HepG2 (cell line): ENCODE data around the gene ANKRD53. TPM values are rescaled to one million over a fixed set of nuclear protein-coding genes. Genes with fewer than 3 reads are reported as not detected.
A peak's percentile ranks its signal among the peaks of the same experiment; 100 is the strongest.

Experiments used
- ASH2L ChIP-seq: fragments of 300-600, 200-600 bp; sonication (generic); IDR thresholded peaks from 2 replicates; pipeline ENCODE4 v1.7.0; 2017; ENCODE audit warnings: low read depth, mild to moderate bottlenecking, moderate library complexity, mixed read lengths, low read length; ENCODE audit not compliant: insufficient read length
- DNMT3B ChIP-seq: conservative IDR thresholded peaks from 2 replicates; pipeline ENCODE4 v1.6.1; 2016; ENCODE audit warnings: missing biosample characterization, control low read depth
- MEIS2 ChIP-seq: sonication (generic); formaldehyde crosslinking; IDR thresholded peaks from 2 replicates; pipeline ENCODE4 v1.9.0; 2021; ENCODE audit warnings: mild to moderate bottlenecking, missing genetic modification reagents
- MYC ChIP-seq: sonication (generic); formaldehyde crosslinking; IDR thresholded peaks from 2 replicates; pipeline ENCODE4 v1.9.0; 2021; ENCODE audit warnings: missing genetic modification reagents, borderline replicate concordance
- NONO ChIP-seq, 2 experiments: fragments of 450-650 bp in 1 of 2; sonication (generic) in 1 of 2; formaldehyde crosslinking in 1 of 2; IDR thresholded peaks in 1 of 2; conservative IDR thresholded peaks in 1 of 2; 2 replicates each; pipeline versions ENCODE4 v1.6.1 to v1.8.0; 2017 to 2022; ENCODE audit warnings: mild to moderate bottlenecking in 1 of 2, missing genetic modification reagents in 1 of 2, moderate library complexity in 1 of 2
- REXO4 ChIP-seq: sonication (generic); formaldehyde crosslinking; IDR thresholded peaks from 2 replicates; pipeline ENCODE4 v1.8.0; 2022; ENCODE audit warnings: missing genetic modification reagents, mild to moderate bottlenecking, borderline replicate concordance
- SSRP1 ChIP-seq: IDR thresholded peaks from 2 replicates; pipeline ENCODE4 v1.6.1; 2016; ENCODE audit warnings: control low read depth
- ZFYVE20 ChIP-seq: sonication (generic); formaldehyde crosslinking; IDR thresholded peaks from 2 replicates; pipeline ENCODE4 v1.8.0; 2023; ENCODE audit warnings: low read depth, mild to moderate bottlenecking, moderate library complexity, missing genetic modification reagents, borderline replicate concordance
- ZZZ3 ChIP-seq: sonication (generic); formaldehyde crosslinking; IDR thresholded peaks from 2 replicates; pipeline ENCODE4 v1.4.0; 2020; ENCODE audit warnings: missing genetic modification reagents, mild to moderate bottlenecking, borderline replicate concordance
- polyA plus RNA-seq, 8 experiments: library from polyadenylated mRNA; depleted of rRNA in 3 of 8; stranded (reverse) in 7 of 8; unstranded in 1 of 8; fragments of >200 nt; fragmentation: Illumina TruSeq in 4 of 8; extraction: Trizol in 4 of 8; gene quantifications; 2 replicates each; pipeline versions ENCODE4 v1.2.1 to v1.2.3, GENCODE V29; 2011 to 2016; ENCODE audit warnings: low read depth in 4 of 8, missing spikeins in 1 of 8, mixed read lengths in 1 of 8; ENCODE audit not compliant: insufficient read depth in 1 of 8
- total RNA-seq, 5 experiments: library from RNA; depleted of rRNA; stranded (reverse); fragments of >200 nt; fragmentation: Illumina TruSeq; extraction: Trizol; gene quantifications; 2 replicates each; pipeline ENCODE4 v1.2.3, GENCODE V29; 2016; ENCODE audit warnings: low read depth in 1 of 5
- TF ChIP-seq, protein P1 (sequence below): sonication (generic); formaldehyde crosslinking; IDR thresholded peaks from 2 replicates; pipeline ENCODE4 v1.4.0; 2020; ENCODE audit warnings: mild to moderate bottlenecking, missing genetic modification reagents, borderline replicate concordance
- TF ChIP-seq, protein P2 (sequence below): sonication (generic); formaldehyde crosslinking; IDR thresholded peaks from 2 replicates; pipeline ENCODE4 v1.4.0; 2020; ENCODE audit warnings: low read depth, mild to moderate bottlenecking, missing genetic modification reagents

Gene ANKRD53
- total and polyA plus RNA-seq, 2 of the 13 experiments (the other 11 are each of a cell fraction or from before 2014, with no cell fraction given), result 0.15 TPM; not detected in 1

DNA sequence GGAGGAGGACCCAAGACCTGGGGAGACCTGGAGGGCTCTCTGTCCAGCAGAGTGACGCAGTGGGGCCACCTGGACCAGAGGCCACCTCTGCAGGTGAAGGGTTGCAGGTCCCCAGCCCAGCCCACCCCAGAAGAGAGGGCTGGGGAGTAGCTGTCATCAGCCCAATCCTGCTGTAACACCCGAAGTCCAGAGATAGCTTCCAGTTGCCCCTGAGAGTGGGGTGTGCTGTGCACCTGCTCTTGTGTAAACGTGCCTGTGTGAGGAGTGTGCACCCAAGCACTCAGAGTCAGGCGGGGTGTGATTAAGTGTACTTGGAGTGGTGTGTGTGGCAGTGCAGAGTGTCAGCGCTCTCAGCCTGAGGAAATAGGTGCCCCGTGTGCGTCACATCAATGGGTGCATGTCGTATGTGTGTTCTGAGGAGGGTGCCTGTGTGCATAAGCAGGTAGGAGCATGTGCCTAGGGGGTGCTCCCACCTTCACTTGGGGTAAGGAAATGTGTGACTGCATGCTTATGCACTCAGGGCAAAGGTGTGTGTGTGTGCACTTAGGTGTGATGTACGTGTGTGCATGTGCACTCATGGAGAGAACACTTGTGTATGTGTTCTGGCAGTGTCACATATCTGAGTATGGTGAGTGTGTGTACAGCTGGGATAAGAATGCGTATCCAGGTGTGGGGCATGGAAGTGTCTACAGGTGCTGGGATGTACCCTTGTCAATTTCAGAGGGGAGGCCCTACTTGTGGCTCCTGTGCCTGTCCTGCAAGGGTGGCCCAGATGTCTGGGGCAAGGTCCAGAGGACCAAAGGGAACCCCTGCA lies 42.1 kb upstream of the ANKRD53 start (continued):
- TF ChIP-seq, protein P1, sequence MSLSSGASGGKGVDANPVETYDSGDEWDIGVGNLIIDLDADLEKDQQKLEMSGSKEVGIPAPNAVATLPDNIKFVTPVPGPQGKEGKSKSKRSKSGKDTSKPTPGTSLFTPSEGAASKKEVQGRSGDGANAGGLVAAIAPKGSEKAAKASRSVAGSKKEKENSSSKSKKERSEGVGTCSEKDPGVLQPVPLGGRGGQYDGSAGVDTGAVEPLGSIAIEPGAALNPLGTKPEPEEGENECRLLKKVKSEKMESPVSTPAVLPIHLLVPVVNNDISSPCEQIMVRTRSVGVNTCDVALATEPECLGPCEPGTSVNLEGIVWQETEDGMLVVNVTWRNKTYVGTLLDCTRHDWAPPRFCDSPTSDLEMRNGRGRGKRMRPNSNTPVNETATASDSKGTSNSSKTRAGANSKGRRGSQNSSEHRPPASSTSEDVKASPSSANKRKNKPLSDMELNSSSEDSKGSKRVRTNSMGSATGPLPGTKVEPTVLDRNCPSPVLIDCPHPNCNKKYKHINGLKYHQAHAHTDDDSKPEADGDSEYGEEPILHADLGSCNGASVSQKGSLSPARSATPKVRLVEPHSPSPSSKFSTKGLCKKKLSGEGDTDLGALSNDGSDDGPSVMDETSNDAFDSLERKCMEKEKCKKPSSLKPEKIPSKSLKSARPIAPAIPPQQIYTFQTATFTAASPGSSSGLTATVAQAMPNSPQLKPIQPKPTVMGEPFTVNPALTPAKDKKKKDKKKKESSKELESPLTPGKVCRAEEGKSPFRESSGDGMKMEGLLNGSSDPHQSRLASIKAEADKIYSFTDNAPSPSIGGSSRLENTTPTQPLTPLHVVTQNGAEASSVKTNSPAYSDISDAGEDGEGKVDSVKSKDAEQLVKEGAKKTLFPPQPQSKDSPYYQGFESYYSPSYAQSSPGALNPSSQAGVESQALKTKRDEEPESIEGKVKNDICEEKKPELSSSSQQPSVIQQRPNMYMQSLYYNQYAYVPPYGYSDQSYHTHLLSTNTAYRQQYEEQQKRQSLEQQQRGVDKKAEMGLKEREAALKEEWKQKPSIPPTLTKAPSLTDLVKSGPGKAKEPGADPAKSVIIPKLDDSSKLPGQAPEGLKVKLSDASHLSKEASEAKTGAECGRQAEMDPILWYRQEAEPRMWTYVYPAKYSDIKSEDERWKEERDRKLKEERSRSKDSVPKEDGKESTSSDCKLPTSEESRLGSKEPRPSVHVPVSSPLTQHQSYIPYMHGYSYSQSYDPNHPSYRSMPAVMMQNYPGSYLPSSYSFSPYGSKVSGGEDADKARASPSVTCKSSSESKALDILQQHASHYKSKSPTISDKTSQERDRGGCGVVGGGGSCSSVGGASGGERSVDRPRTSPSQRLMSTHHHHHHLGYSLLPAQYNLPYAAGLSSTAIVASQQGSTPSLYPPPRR (CRISPR knock-in tag), result 0 out of 2 replicates have a peak, but pooled peaks have one; percentile 35
- TF ChIP-seq ZFYVE20 (CRISPR knock-in tag) (0 out of 2 replicates have a peak, but pooled peaks have one; percentile 26), ZZZ3 (CRISPR knock-in tag) (0 out of 2 replicates have a peak, but pooled peaks have one; percentile 35), REXO4 (no peak), MEIS2 (CRISPR knock-in tag) (no peak), MYC (CRISPR knock-in tag) (0 out of 2 replicates have a peak, but pooled peaks have one; percentile 34), SSRP1 (CRISPR knock-in tag) (0 out of 2 replicates have a peak, but pooled peaks have one; percentile 52), DNMT3B (no peak), ASH2L (no peak), NONO (IDR thresholded peaks at IDR 0.05) (no peak), NONO (CRISPR knock-in tag; conservative IDR thresholded peaks at IDR 0.05) (0 out of 2 replicates have a peak, but pooled peaks have one; percentile 27)
- TF ChIP-seq, protein P2, sequence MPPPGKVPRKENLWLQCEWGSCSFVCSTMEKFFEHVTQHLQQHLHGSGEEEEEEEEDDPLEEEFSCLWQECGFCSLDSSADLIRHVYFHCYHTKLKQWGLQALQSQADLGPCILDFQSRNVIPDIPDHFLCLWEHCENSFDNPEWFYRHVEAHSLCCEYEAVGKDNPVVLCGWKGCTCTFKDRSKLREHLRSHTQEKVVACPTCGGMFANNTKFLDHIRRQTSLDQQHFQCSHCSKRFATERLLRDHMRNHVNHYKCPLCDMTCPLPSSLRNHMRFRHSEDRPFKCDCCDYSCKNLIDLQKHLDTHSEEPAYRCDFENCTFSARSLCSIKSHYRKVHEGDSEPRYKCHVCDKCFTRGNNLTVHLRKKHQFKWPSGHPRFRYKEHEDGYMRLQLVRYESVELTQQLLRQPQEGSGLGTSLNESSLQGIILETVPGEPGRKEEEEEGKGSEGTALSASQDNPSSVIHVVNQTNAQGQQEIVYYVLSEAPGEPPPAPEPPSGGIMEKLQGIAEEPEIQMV, result peak; percentile 31; the same call in 1 of the 2 replicates
